Bronchial epithelial cell (primary cell): Measurements from ENCODE around the gene CEBPE. TPM values are rescaled to one million over a fixed set of nuclear protein-coding genes. Genes with fewer than 3 reads are reported as not detected.
A peak's percentile ranks its signal among the peaks of the same experiment; 100 is the strongest.

Experiments used
- DNase-seq: peaks from one replicate; pipeline ENCODE4 v3.0.0-alpha.2; 2010; ENCODE audit warnings: low read depth
- FAIRE-seq: peaks from 2 replicates; lab custom pipeline; 2011; peaks lifted over from hg19 to GRCh38; lab: Jason Lieb, UNC
- H3K27me3 ChIP-seq: 2 replicates; pipeline ENCODE4 v1.5.1; 2011; ENCODE audit warnings: low read length; ENCODE audit not compliant: control insufficient read depth, insufficient read depth
- H3K36me3 ChIP-seq: 2 replicates; pipeline ENCODE4 v1.5.1; 2011; ENCODE audit warnings: low read length; ENCODE audit not compliant: control insufficient read depth, insufficient read depth
- H3K4me3 ChIP-seq: 2 replicates; pipeline ENCODE4 v1.5.1; 2011; ENCODE audit warnings: mild to moderate bottlenecking, low read depth, low read length, control low read depth
- total RNA-seq: library from RNA; depleted of rRNA; stranded (reverse); fragments of >200 nt; gene quantifications from 2 replicates; pipeline ENCODE4 v1.2.1, GENCODE V29; 2014
- TF ChIP-seq, protein P1 (sequence below): IDR thresholded peaks from 2 replicates; pipeline ENCODE4 v1.5.1; 2011; ENCODE audit warnings: mild to moderate bottlenecking, moderate library complexity, low read length, control low read depth, inconsistent platforms; ENCODE audit not compliant: insufficient read depth, severe bottlenecking

CEBPE gene
- total RNA-seq, 1 donor from 2014 or later = not detected

DNA sequence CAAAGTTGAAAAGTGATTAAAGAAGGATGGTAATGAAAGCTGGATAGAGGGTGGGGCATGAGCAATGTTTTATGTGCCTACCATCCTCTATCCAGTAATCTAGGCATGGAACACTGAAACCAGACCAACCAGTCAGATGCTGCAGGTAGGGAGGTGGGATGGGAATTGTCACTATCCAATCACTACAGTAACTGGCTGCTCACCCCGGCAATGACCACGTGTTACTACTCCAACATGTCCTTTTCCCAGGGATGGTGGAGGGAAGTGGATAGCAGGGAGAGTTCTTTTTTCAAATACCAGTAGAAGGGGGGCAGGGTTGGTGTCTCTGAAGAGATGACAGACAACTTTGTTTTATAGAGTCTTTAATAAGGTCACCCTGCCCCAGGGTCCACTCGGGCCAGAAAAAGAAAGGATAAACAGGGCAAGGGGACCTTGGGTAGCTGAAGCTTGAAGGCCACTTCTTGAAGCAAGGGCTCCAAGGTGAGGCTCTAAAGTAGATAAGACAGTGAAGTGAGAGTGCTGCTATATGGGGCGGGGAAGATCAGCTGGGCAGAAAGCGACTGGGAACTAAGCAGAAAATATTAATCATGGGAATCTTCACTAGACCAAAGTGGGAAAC, 47.0 kb downstream of the CEBPE start:
- TF ChIP-seq, protein P1, sequence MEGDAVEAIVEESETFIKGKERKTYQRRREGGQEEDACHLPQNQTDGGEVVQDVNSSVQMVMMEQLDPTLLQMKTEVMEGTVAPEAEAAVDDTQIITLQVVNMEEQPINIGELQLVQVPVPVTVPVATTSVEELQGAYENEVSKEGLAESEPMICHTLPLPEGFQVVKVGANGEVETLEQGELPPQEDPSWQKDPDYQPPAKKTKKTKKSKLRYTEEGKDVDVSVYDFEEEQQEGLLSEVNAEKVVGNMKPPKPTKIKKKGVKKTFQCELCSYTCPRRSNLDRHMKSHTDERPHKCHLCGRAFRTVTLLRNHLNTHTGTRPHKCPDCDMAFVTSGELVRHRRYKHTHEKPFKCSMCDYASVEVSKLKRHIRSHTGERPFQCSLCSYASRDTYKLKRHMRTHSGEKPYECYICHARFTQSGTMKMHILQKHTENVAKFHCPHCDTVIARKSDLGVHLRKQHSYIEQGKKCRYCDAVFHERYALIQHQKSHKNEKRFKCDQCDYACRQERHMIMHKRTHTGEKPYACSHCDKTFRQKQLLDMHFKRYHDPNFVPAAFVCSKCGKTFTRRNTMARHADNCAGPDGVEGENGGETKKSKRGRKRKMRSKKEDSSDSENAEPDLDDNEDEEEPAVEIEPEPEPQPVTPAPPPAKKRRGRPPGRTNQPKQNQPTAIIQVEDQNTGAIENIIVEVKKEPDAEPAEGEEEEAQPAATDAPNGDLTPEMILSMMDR = no peak
- peaks cover 23% of the 10 kb centered on the region for H3K36me3 ChIP-seq
- H3K27me3 ChIP-seq = no peaks in the 10 kb centered on the region
- FAIRE-seq (no peak), DNase-seq (peak; percentile 66)
- peak overlapping the region; percentile 67 for H3K4me3 ChIP-seq

DNA sequence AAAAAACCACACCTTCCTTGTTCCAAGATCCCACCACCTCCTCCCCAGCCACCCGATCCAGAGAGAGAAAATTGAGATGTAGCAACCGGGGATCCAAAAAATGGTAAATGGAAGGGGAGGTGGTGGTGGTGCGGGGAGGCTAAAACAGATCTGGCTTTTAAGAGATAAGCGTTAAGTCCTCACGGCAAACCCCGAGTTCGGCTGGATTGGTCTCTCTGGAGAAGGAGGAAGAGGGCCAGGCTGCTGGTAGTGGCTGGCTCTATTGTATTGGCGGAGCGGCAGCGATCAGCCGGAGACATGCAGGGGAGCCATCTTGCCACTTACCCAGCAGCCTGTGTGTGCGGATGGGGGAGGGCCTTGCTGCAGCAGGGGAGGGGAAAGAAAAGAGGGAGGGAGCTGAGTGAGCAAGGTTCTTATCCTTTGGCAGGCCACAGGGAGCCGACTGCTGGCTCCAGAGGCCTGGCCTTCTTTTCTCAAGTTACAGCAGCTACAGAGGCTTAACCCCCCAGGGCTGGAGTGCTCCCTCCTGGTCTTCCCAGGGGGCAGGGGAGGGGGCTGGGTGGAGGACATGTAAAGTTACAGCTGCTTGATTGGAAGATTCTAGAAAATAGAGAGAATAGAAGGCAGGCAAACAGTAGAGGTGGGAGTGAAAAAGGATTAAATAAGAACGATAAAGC, 47.7 kb downstream of the CEBPE start:
- Histone ChIP-seq H3K27me3 (no peaks in the 10 kb centered on the region), H3K36me3 (peaks cover 24% of the 10 kb centered on the region), H3K4me3 (peak overlapping the region; percentile 67)
- DNase-seq (peak; percentile 84), FAIRE-seq (no peak)
- TF ChIP-seq, protein P1 = no peak

DNA sequence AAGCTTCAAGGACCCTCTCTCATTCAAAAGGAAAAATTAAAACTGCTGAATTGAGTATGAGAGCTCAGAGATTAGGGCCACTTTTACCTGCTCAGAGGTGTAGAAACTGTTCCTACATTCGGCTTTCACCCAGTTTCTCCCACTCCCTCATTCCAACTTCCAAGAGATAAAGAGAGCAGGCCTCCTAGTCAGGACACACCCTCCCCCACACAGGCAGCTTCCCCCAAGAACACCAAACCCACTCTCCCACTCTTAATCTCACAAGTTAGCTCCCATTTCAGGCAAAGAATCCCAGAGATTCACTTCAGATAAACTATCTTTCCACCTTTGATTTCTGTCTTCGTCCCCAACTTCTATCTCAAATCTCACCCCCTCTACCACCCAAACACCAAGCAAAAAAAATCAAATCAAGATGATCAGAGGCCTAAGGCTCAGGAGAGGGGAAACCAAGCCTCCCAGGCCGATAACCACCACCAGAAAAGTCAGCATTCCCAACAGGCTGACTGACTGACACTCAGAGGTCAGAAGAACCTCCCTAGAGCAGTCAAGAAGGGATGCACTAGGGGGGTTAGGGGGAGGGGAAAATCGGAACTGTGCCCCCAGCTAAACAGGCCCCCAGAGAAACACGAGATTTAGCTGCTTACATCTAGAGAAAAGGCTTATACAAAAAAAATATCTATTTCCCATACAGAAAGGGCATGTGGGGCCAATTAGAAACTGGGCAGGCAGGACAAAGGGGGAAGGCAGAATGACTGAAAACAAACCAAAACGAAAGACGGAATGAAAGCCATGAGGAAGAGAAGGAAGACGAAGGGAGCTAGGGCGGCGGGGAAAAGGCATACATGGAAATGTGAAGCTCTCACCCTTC, 48.6 kb downstream of the CEBPE start:
- Histone ChIP-seq H3K36me3 (peaks cover 21% of the 10 kb centered on the region), H3K4me3 (peak overlapping the region; percentile 67), H3K27me3 (no peaks in the 10 kb centered on the region)
- FAIRE-seq = no peak
- no peak for DNase-seq
- TF ChIP-seq, protein P1 = no peak

DNA sequence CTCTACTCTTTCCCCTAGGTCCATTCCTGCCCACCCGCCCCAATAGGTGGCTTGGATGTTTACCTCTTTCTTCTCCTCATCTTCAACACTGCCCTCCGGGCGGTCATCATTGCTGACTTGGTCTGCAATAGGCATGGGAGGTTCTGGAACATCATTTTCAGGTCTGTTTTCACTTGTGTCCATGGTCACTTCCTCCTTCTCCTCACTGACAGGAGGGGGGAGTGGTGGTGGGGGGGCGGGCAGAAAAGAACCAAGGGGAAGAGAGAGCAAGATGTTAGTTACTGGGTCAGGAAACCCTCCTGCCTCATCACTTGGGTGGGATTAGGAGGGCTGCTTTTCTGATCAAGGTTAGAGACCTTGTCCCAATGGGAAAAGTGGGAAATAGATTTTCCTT, 49.6 kb downstream of the CEBPE start:
- TF ChIP-seq, protein P1 = no peak
- Histone ChIP-seq H3K4me3 (no peak overlapping the region), H3K27me3 (no peaks in the 10 kb centered on the region), H3K36me3 (peaks cover 21% of the 10 kb centered on the region)
- FAIRE-seq (no peak), DNase-seq (no peak)

DNA sequence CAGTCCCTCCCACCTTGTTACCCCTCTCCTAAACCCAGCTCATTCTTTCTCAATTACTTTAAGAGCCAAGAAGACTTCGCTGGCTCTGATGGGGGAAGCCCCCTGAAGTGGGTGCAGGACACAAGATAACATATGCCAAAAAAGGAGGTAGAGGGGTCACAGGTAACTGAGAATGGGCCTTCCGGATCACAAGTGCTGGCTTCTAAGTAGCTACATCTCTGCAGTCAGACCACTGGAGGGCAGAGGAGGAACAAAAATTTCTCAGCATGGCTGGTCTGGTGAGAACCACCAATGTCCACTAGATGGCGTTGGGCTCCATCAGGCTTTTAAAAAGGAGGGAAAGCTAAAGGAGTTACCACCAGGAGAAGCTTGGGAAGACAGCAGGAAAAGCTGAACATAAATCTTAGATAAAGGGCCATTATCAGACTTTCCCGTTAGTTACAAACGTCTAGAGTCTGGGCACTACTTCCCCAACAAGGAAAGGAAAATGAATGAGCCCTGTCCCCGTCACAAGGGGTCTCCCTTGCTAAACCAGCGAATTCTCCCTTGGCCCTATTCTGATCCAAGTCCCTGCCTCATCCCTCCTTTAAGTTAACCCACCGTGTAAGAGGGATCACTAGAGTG, 50.2 kb downstream of the CEBPE start:
- H3K4me3 ChIP-seq = no peak overlapping the region
- TF ChIP-seq, protein P1 = peak; percentile 95
- peak; percentile 90 for DNase-seq
- H3K27me3 ChIP-seq = no peaks in the 10 kb centered on the region
- peaks cover 26% of the 10 kb centered on the region for H3K36me3 ChIP-seq
- FAIRE-seq = no peak
